Duodenal mucosa (tissue), 2 donors: Measurements from ENCODE around the gene FAM236A.
"Not testable (repeated sequence)": the region's sequence is repeated elsewhere in the genome, so short reads cannot be mapped to it uniquely, and the experiment has no call there.

Source experiments
- H3K27ac ChIP-seq: one replicate; pipeline ENCODE4 v1.7.0; 2013; ENCODE audit warnings: low read depth, low read length
- H3K27me3 ChIP-seq, 2 donors: one replicate each; pipeline ENCODE4 v1.7.0; 2013; ENCODE audit warnings: low read length in 2 of 2, control low read depth in 1 of 2; ENCODE audit not compliant: insufficient read depth in 2 of 2, control insufficient read depth in 1 of 2
- H3K36me3 ChIP-seq, 2 donors: one replicate each; pipeline ENCODE4 v1.7.0; 2013; ENCODE audit warnings: low read length in 2 of 2, control low read depth in 1 of 2; ENCODE audit not compliant: insufficient read depth in 2 of 2, control insufficient read depth in 1 of 2
- H3K4me1 ChIP-seq, 2 donors: one replicate each; pipeline ENCODE4 v1.7.0; 2013; ENCODE audit warnings: low read length in 2 of 2, control low read depth in 1 of 2; ENCODE audit not compliant: insufficient read depth in 2 of 2, control insufficient read depth in 1 of 2
- H3K4me3 ChIP-seq, 2 donors: one replicate each; pipeline ENCODE4 v1.7.0; 2013; ENCODE audit warnings: low read length in 2 of 2, low read depth in 1 of 2
- H3K9ac ChIP-seq, 2 donors: one replicate each; pipeline ENCODE4 v1.7.0; 2013; ENCODE audit warnings: low read length in 2 of 2, low read depth in 1 of 2
- H3K9me3 ChIP-seq, 2 donors: one replicate each; pipeline ENCODE4 v1.7.0; 2013; ENCODE audit warnings: low read length in 2 of 2, control low read depth in 1 of 2; ENCODE audit not compliant: control insufficient read depth in 1 of 2

The FAM236A gene

DNA sequence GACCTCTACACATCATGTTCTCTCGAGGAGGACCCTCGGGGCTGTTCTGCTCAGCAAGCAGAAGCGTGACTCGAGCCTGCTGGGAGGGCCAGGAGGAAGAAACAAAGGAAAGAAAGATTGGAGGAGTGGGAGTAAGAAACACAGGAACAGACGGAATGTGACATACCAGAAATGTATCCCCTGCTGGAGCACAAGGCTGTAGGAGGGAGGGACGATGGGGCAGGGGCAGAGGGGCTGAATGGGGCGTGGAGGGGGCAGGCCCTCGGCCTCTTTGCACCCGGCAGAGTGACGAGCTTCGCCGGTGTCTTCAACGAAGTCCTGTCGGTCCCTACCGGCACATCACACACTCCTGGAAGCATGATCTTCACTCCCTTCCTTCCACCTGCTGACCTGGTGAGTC, at the start of gene FAM236A:
FAM236A (plus strand) TSS at position 301 of the 400 bp plus-strand sequence; CDS start at position 358, 57 bp downstream.
- H3K4me3 ChIP-seq, H3K36me3 ChIP-seq, H3K27me3 ChIP-seq, H3K27ac ChIP-seq, H3K9me3 ChIP-seq, H3K4me1 ChIP-seq, H3K9ac ChIP-seq: not testable (repeated sequence)

DNA sequence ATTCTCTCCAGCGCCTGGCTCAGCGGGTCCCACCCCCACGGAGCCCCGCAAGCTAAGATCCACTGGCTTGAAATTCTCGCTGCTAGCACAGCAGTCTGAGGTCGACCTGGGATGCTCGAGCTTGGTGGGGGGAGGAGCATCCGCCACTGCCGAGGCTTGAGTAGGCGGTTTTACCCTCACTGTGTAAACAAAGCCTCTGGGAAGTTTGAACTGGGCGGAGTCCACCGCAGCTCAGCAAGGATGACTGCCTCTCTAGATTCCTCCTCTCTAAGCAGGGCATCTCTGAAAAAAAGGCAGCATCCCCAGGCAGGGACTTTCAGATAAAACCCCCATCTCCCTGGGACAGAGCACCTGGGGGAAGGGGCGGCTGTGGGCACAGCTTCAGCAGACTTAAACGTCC, 48.3 kb upstream of the FAM236A start:
- not testable (repeated sequence) for H3K9ac ChIP-seq, H3K27ac ChIP-seq, H3K27me3 ChIP-seq, H3K4me1 ChIP-seq, H3K9me3 ChIP-seq, H3K36me3 ChIP-seq, H3K4me3 ChIP-seq

DNA sequence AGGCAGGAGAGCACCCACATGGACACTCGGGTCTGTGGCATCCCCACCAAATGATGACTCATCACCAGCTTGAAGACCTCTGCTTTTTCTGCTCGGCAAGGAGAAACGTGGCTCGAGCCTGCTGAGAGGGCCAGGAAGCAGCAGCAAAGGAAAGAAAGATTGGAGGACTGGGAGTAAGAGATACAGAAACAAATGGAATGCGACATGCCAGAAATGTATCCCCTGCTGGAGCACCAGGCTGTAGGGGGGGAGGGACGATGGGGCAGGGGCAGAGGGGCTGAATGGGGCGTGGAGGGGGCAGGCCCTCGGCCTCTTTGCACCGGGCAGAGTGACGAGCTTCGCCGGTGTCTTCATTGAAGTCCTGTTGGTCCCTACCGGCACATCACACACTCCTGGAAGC, 25.7 kb upstream of the FAM236A start, which contains the start of gene FAM236C:
FAM236C (plus strand) TSS at position 301 of the 400 bp plus-strand sequence. CDS start 100 bp downstream, outside the sequence.
- H3K27me3 ChIP-seq, H3K9ac ChIP-seq, H3K9me3 ChIP-seq, H3K36me3 ChIP-seq, H3K27ac ChIP-seq, H3K4me1 ChIP-seq, H3K4me3 ChIP-seq: not testable (repeated sequence)

DNA sequence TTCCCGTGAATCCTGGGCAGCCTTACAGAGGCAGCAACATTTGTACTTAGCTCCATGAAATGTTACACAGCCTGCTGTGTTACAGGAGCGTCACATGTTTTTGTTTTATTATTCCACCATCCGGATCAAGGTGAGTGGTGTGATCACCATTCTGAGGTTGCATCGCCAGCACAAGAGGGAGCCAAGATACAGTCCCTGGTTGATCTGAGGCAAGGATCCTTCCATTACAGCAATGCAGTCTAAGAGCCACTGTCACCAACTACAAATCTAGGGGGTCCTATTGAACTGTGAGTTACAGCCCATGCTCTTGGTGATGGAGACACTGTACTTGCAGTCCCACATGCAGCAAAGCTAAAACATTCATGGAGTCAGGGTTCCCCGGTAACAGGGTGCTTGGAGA, 21.9 kb upstream of the FAM236A start:
- H3K27ac ChIP-seq, H3K27me3 ChIP-seq, H3K4me1 ChIP-seq, H3K4me3 ChIP-seq, H3K9ac ChIP-seq, H3K9me3 ChIP-seq, H3K36me3 ChIP-seq: not testable (repeated sequence)

DNA sequence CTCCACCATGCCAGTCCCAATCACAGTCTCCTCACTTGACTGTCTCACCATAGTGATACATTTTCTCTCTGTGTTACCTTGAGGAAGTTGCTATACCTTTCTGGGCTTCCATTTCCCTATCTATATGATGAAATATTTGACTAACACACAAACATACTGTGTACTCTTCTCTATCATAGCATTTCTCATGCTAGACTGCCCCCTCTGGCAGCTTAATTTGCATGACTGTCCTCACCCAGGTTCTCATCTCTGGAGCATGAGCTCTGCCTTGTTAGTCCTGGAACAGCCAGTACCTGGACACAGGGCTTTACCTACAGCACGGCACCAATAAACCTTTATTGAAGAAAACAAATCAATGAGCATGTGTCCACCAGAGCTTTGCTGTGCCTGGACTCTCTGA, 5.7 kb upstream of the FAM236A start:
- not testable (repeated sequence) for H3K27ac ChIP-seq, H3K4me3 ChIP-seq, H3K36me3 ChIP-seq, H3K4me1 ChIP-seq, H3K9ac ChIP-seq, H3K9me3 ChIP-seq, H3K27me3 ChIP-seq

DNA sequence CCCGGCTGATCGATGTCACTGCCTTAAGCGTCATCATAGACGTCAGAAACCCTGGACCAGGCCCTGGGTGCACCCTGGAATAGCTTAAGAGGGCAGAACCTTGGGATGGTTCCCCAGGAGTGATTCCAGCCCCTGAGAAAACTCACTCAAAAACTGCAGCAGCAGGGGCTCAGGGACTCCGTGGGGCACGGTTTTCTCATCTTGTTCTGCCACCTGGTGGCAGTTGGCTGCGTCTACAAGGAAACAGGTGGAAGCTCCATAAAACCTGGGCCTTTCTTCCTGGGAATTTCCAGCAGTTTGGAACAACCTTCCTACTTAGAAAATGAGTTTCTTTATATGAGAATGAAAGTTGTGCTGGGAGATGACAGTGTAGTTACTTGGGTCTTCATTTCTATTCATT, 1.6 kb upstream of the FAM236A start:
- H3K36me3 ChIP-seq: not testable (repeated sequence)

DNA sequence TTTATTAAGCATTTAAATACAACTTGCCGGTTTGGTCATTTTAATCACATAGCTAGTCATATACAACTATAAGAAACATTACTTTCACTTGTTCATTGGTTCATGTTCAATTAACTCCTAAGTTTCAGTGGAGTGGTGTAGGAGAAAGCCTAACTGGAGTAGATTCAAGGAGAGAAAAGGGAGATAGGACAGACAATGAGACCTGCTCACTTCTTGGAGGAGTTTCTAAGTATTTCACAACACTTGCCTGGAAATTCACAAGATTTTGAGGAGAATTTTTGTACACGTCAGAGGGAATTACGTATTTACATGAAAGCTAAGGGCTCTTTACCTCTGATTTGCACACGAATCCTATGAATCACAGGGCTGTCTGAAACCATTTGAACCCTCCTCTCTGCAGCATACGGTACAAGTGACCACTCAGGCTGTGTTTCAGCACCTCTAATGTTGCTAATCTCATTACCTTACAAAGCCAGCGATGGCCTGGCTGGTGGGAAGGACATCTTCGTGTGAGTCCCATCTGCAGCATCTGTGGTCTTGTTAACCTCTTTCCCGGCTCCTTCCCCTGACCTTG, 1.0 kb upstream of the FAM236A start:
- not testable (repeated sequence) for H3K36me3 ChIP-seq, H3K4me3 ChIP-seq, H3K9me3 ChIP-seq, H3K27me3 ChIP-seq, H3K9ac ChIP-seq, H3K4me1 ChIP-seq, H3K27ac ChIP-seq

More for the DNA sequence above, 1.6 kb upstream of the FAM236A start:
- not testable (repeated sequence) for H3K27me3 ChIP-seq, H3K4me3 ChIP-seq, H3K9ac ChIP-seq, H3K27ac ChIP-seq, H3K4me1 ChIP-seq, H3K9me3 ChIP-seq

DNA sequence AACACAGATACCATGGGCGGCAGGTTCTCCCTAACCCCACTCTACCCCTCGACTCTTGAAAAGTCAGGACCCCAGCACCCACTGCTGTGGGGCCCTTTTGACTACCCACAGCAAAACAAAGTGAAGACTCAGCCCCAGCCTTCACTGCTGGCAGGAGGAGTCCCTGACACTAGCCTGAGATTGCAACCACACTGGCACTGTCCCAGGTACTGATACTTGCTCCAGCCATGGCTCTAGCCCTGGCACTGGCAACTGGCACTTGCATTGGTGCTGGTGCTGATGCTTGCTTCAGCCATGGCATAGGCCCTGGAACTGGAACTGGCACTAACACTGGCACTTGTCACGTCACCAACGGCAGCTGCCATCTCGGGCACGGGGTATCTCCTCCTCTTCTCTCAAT, 4.3 kb downstream of the FAM236A start:
- not testable (repeated sequence) for H3K9me3 ChIP-seq, H3K4me1 ChIP-seq, H3K4me3 ChIP-seq, H3K36me3 ChIP-seq, H3K9ac ChIP-seq, H3K27ac ChIP-seq, H3K27me3 ChIP-seq

DNA sequence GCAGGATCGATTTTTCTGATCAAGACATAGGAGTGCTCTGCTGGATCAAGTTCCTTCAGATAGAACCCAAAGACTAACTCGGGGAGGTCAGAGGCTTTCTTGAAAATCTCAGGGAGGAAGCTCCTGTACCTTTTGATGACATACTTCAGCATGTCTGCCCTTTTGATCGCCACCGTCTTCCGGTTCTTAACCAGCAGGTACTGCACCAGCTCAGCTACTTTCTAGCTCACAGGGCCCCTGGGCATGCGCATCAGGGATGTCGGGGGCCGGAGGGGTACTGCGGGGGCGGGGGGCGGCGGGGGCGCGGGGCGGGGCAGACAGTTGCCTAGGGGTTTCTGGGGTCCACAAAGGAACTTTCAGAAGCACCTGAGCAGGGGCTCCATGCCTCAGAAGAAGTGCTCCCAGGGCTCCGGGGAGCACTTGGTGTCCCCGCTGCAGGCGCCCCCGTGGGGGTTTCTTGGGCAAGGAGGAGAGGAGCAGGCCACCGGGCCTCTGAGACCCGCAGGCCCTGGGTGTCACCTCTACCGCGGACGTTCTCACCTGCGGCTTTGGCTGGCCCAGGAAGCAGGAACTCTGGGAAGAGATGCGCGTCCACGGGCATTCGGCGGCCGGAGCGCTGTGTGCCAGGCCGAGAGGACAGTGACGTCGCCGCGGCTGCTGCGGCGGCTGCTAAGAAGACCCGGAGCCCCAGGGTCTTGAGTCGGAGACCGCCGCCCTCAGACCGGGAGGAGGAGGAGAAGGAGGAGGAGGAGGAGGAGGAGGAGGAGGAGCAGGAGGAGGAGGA, 5.2 kb downstream of the FAM236A start:
- H3K9ac ChIP-seq, H3K27ac ChIP-seq, H3K9me3 ChIP-seq, H3K27me3 ChIP-seq, H3K4me1 ChIP-seq, H3K36me3 ChIP-seq, H3K4me3 ChIP-seq: not testable (repeated sequence)

DNA sequence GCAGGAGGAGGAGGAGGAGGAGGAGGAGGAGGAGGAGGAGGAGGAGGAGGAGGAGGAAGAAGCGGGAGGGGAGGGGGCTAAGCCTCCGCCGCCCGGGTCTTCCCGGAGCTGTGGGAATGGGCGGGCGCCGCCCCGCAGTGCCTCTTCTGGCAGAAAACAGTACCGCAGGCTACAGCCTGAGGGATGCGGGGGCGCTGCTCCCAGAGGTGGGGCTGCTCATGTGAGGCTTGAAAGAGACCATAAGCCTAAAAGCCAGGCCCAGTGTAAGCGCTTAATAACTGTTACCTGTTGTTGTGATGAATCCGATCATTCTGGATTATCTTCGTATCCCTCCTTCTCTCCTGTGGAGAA, 5.8 kb downstream of the FAM236A start, which contains the start of gene DMRTC1:
DMRTC1 (minus strand) TSS at position 19 of the 351 bp plus-strand sequence. CDS start 68,143 bp downstream, outside the sequence.
- not testable (repeated sequence) for H3K27me3 ChIP-seq, H3K9ac ChIP-seq, H3K4me1 ChIP-seq, H3K27ac ChIP-seq, H3K36me3 ChIP-seq, H3K4me3 ChIP-seq, H3K9me3 ChIP-seq
